ENCODE measurements around the gene COL4A3.

DNA sequence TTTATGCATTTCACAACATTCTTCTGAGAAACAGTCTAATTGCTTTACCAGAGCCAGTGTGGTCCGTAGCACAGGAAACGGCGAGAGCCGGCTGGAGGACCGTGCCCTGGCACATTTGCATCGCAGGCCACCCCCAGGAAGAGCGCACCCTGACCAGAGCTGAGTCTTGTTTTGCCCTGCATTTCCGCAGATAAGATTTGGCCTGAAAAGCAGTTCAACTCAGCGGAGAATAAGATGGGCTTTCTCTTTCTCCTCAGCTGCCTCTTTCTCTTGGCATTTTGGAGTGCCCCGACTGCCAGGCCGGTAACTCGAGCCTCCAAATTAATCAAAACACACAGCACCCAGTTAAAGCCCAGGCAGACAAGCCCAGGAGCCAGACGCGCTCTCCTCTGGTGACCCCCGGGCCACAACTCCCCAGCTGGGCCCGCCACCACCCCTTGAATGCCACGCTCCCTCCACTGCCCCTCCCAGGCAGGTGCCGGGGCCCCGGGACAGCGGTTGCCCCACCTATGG is 883 bp upstream of the COL4A3 start:
- TF ChIP-seq CHD2 (IDR thresholded peaks at IDR 0.05; ENCODE audit: low read length, partially characterized antibody) (no peak), RAD21 (conservative IDR thresholded peaks at IDR 0.05 in 1 of 2, IDR thresholded peaks at IDR 0.05 in 1 of 2) (no peak), CTCF (IDR thresholded peaks at IDR 0.05) (no peak)
